Measurements from ENCODE around the gene SLIT3. TPM values are rescaled to one million over a fixed set of nuclear protein-coding genes. Genes with fewer than 3 reads are reported as not detected.

The SLIT3 gene
- total and polyA plus RNA-seq, 5 donors from 2014 or later: not detected

DNA sequence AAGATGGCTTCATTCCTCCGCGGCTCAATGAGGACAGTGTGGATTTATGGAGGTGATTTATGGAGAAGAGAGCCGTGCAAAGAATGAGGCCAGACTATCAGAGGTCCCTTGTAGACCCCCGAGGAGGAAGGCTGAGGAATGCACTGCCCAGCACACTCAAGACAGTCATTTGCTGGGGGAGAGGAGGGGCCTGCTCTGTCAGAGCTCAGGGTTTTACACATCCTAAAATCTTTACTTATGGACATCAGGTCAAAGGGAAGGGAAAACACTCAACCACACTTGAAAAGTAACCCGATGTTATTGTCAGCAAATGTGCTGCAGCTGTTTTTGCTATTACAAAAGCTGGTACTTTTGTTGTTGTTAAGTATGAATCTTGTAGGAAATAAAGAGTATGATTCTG lies 289.5 kb downstream of the SLIT3 start:
- H3K27me3 Mint-ChIP-seq: peaks cover 4% of the 10 kb centered on the region
- H3K4me3 Mint-ChIP-seq: no peak overlapping the region
- no peaks in the 10 kb centered on the region for H3K36me3 Mint-ChIP-seq
- H3K9me3 ChIP-seq (ENCODE audit: control insufficient read depth in 2 of 2, low read length in 2 of 2): no peaks in the 10 kb centered on the region
- DNase-seq (no peak), ATAC-seq (ENCODE audit: low read depth in 2 of 2) (no peak)
- no peak overlapping the region for H3K27ac Mint-ChIP-seq
- H3K4me1 ChIP-seq (ENCODE audit: control insufficient read depth, insufficient read depth, low read length, poor library complexity, severe bottlenecking): no peaks in the 10 kb centered on the region
- H3K4me3 ChIP-seq (ENCODE audit: low read depth, low read length): no peak overlapping the region
- no peaks in the 10 kb centered on the region for H3K9me3 Mint-ChIP-seq
- no peaks in the 10 kb centered on the region for H3K4me1 Mint-ChIP-seq
- H3K36me3 ChIP-seq (ENCODE audit: control insufficient read depth, insufficient read depth, low read length): no peaks in the 10 kb centered on the region
- H3K27ac ChIP-seq (ENCODE audit: insufficient read depth, low read length, poor library complexity, severe bottlenecking): no peak overlapping the region
- H3K27me3 ChIP-seq (ENCODE audit: control insufficient read depth, insufficient read depth, low read length): peaks cover 2% of the 10 kb centered on the region

DNA sequence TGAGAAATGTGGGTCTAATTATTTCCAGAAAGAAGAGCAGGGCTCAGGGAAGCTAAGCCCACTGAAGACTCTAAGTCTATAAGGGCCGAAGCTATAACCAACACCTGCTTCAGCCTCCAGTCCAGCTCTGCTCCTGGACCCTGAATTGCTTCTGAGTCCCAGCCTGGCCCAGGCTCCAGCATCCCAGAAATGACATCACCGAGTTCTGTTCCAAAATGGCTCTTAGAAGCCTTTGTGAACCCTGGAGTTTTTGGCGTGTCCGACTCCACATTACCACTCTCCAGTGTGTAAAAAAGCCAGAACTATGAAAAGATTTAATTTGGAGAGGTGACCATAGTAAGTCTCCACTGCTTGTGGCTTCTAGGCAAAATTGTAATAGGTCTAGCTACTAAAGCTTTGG lies 289.9 kb downstream of the SLIT3 start:
- Mint-ChIP-seq H3K36me3 (no peaks in the 10 kb centered on the region), H3K4me3 (no peak overlapping the region), H3K27me3 (peaks cover 4% of the 10 kb centered on the region), H3K27ac (no peak overlapping the region), H3K4me1 (no peaks in the 10 kb centered on the region), H3K9me3 (no peaks in the 10 kb centered on the region)
- no peak overlapping the region for H3K27ac ChIP-seq (ENCODE audit: insufficient read depth, low read length, poor library complexity, severe bottlenecking)
- H3K9me3 ChIP-seq (ENCODE audit: control insufficient read depth in 2 of 2, low read length in 2 of 2): no peaks in the 10 kb centered on the region
- H3K4me3 ChIP-seq (ENCODE audit: low read depth, low read length): no peak overlapping the region
- no peak for DNase-seq
- no peaks in the 10 kb centered on the region for H3K4me1 ChIP-seq (ENCODE audit: control insufficient read depth, insufficient read depth, low read length, poor library complexity, severe bottlenecking)
- H3K27me3 ChIP-seq (ENCODE audit: control insufficient read depth, insufficient read depth, low read length): peaks cover 2% of the 10 kb centered on the region
- no peaks in the 10 kb centered on the region for H3K36me3 ChIP-seq (ENCODE audit: control insufficient read depth, insufficient read depth, low read length)
- no peak for ATAC-seq (ENCODE audit: low read depth in 2 of 2)

DNA sequence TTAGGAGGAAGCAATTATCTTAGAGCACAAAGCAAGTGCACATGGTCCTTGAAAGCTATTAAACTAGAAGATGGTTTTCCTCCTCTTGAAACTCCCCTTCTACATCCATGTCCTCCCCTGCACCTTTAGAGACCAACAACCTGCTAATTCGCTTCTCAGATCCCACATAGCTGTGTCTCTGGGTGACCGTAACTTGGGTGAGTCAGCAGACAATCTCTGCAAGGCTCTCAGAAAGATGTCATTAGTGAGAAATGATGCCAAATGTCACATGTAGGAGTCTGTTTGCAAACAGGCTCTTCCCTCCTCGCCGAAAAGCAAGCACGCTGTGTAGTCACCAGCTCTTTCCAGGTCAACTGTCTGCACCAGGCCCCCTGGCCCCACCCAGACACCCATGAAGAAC lies 291.8 kb downstream of the SLIT3 start:
- DNase-seq (no peak), ATAC-seq (ENCODE audit: low read depth in 2 of 2) (no peak)
- Mint-ChIP-seq H3K27me3 (peaks cover 4% of the 10 kb centered on the region), H3K27ac (no peak overlapping the region), H3K36me3 (no peaks in the 10 kb centered on the region), H3K4me3 (no peak overlapping the region), H3K4me1 (no peaks in the 10 kb centered on the region), H3K9me3 (no peaks in the 10 kb centered on the region)
- peaks cover 2% of the 10 kb centered on the region for H3K27me3 ChIP-seq (ENCODE audit: control insufficient read depth, insufficient read depth, low read length)
- no peak overlapping the region for H3K4me3 ChIP-seq (ENCODE audit: low read depth, low read length)
- no peak overlapping the region for H3K27ac ChIP-seq (ENCODE audit: insufficient read depth, low read length, poor library complexity, severe bottlenecking)
- no peaks in the 10 kb centered on the region for H3K9me3 ChIP-seq (ENCODE audit: control insufficient read depth in 2 of 2, low read length in 2 of 2)
- no peaks in the 10 kb centered on the region for H3K4me1 ChIP-seq (ENCODE audit: control insufficient read depth, insufficient read depth, low read length, poor library complexity, severe bottlenecking)
- no peaks in the 10 kb centered on the region for H3K36me3 ChIP-seq (ENCODE audit: control insufficient read depth, insufficient read depth, low read length)

DNA sequence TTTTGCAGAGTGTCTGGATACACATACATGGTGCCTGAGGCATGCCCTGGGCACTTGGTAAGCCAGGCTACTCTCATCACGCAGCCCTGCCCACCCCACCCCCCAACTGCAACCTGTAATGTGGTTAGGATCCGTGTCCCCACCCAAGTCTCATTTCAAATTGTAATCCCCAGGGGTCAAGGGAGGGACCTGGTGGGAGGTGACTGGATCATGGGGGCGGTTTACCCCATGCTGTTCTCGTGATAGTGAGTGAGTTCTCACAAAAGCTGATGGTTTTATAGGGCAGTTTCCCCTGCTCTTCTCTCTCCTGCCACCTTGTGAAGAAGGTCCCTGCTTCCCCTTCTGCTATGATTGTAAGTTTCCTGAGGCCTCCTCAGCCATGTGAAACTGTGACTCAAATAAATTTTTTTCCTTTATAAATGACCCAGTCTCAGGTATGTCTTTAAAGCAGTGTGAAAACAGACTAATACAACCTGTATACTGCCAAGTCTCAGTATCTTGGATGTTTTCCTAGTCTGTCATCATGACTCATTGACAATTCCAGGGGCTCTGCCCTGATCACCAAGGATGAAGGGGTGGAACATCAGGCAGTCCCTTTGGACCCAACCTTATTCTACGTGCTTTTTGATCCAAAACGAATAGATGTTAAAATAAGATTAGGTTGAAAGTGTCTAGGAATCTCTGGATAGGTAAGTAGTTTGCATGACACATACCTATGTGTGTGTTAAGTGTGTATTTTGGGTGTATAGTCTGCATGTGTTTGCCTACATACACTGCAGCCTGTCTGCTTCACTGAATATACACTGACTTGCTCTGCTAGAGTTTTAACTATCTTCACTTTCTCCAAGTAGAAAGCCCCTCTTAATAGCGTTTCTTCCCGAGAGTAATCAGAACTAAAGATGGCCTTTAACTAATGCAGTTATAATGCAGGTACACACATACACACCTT lies 293.8 kb downstream of the SLIT3 start:
- H3K4me1 ChIP-seq (ENCODE audit: control insufficient read depth, insufficient read depth, low read length, poor library complexity, severe bottlenecking): no peaks in the 10 kb centered on the region
- Mint-ChIP-seq H3K9me3 (no peaks in the 10 kb centered on the region), H3K4me1 (no peaks in the 10 kb centered on the region), H3K27ac (no peak overlapping the region), H3K4me3 (no peak overlapping the region), H3K27me3 (peaks cover 4% of the 10 kb centered on the region), H3K36me3 (no peaks in the 10 kb centered on the region)
- no peak overlapping the region for H3K27ac ChIP-seq (ENCODE audit: insufficient read depth, low read length, poor library complexity, severe bottlenecking)
- no peak for DNase-seq
- H3K27me3 ChIP-seq (ENCODE audit: control insufficient read depth, insufficient read depth, low read length): peaks cover 4% of the 10 kb centered on the region
- no peaks in the 10 kb centered on the region for H3K9me3 ChIP-seq (ENCODE audit: control insufficient read depth in 2 of 2, low read length in 2 of 2)
- no peak for ATAC-seq (ENCODE audit: low read depth in 2 of 2)
- H3K4me3 ChIP-seq (ENCODE audit: low read depth, low read length): no peak overlapping the region
- H3K36me3 ChIP-seq (ENCODE audit: control insufficient read depth, insufficient read depth, low read length): no peaks in the 10 kb centered on the region

DNA sequence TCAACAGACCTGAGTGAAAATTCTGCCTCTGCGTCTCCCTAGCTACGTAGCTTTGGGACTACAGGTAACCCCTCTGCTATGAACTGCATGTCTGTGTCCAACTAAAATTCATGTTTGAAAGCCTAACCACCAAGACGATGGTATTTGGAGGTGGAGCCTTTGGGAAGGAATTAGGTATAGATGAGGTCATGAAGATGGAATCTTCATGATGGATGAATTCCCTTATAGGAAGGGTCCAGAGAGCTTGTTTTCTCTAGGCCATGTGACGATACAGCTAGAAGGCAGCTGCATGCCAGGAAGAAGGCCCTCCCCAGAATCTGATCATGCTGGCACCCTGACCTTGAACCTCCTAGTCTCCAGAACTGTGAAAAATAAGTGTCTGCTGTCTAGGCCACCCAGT lies 296.4 kb downstream of the SLIT3 start:
- DNase-seq: no peak
- H3K4me3 Mint-ChIP-seq: no peak overlapping the region
- no peaks in the 10 kb centered on the region for H3K36me3 Mint-ChIP-seq
- H3K9me3 Mint-ChIP-seq: peaks cover 0 to 1% (median 0%) of the 10 kb centered on the region in 7 donors
- Histone ChIP-seq H3K36me3 (ENCODE audit: control insufficient read depth, insufficient read depth, low read length) (no peaks in the 10 kb centered on the region), H3K4me1 (ENCODE audit: control insufficient read depth, insufficient read depth, low read length, poor library complexity, severe bottlenecking) (no peaks in the 10 kb centered on the region), H3K4me3 (ENCODE audit: low read depth, low read length) (no peak overlapping the region), H3K27ac (ENCODE audit: insufficient read depth, low read length, poor library complexity, severe bottlenecking) (no peak overlapping the region), H3K27me3 (ENCODE audit: control insufficient read depth, insufficient read depth, low read length) (peaks cover 5% of the 10 kb centered on the region), H3K9me3 (ENCODE audit: control insufficient read depth in 2 of 2, low read length in 2 of 2) (no peaks in the 10 kb centered on the region)
- H3K27ac Mint-ChIP-seq: no peak overlapping the region
- H3K27me3 Mint-ChIP-seq: peaks cover 4% of the 10 kb centered on the region
- H3K4me1 Mint-ChIP-seq: no peaks in the 10 kb centered on the region
- ATAC-seq (ENCODE audit: low read depth in 2 of 2): no peak

DNA sequence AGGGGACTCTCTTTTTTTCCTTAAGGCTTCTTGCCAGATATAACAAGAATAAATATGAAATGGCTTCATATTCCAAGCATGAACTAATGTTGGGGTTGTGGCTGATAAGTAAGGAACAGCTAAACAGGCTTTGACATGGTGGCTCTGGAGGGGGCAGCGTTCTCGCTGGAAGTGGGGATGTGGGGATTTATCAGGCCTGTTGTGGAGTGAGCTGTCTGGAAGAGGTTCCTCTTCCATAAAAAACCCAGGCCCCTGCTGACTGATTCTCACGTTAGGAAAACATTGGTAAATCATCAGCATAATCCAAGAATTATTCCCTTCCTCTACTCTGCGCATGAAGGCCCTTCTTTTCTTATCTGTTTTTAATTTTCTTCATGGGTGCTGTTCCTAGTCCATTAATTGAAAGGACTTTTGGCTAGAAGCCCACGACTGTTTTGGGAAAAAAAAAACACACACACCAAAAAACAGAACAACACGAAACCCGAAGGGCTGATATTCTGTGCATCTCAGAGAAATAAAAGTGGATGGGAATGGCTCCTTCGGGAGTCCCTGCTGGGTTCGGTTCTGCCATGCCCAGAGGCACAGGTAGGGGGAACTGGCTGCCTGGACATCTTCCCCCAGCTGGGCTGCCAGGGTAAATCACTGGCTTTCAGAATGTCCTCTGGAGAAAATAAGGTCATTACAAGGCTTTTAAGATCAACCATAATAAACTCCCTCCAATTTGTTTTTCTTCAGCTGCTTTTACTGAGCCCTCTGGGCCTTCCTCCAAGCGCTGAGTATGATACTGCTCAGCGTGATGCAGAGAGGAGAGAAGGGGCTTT lies 297.0 kb downstream of the SLIT3 start:
- no peaks in the 10 kb centered on the region for H3K36me3 ChIP-seq (ENCODE audit: control insufficient read depth, insufficient read depth, low read length)
- Mint-ChIP-seq H3K4me1 (no peaks in the 10 kb centered on the region), H3K27ac (no peak overlapping the region), H3K4me3 (no peak overlapping the region), H3K27me3 (peaks cover 4% of the 10 kb centered on the region), H3K36me3 (no peaks in the 10 kb centered on the region), H3K9me3 (peaks cover 0 to 1% (median 0%) of the 10 kb centered on the region in 7 donors)
- ATAC-seq (ENCODE audit: low read depth in 2 of 2) (no peak), DNase-seq (no peak)
- no peaks in the 10 kb centered on the region for H3K9me3 ChIP-seq (ENCODE audit: control insufficient read depth in 2 of 2, low read length in 2 of 2)
- peaks cover 5% of the 10 kb centered on the region for H3K27me3 ChIP-seq (ENCODE audit: control insufficient read depth, insufficient read depth, low read length)
- H3K4me1 ChIP-seq (ENCODE audit: control insufficient read depth, insufficient read depth, low read length, poor library complexity, severe bottlenecking): no peaks in the 10 kb centered on the region
- H3K4me3 ChIP-seq (ENCODE audit: low read depth, low read length): no peak overlapping the region
- H3K27ac ChIP-seq (ENCODE audit: insufficient read depth, low read length, poor library complexity, severe bottlenecking): no peak overlapping the region

DNA sequence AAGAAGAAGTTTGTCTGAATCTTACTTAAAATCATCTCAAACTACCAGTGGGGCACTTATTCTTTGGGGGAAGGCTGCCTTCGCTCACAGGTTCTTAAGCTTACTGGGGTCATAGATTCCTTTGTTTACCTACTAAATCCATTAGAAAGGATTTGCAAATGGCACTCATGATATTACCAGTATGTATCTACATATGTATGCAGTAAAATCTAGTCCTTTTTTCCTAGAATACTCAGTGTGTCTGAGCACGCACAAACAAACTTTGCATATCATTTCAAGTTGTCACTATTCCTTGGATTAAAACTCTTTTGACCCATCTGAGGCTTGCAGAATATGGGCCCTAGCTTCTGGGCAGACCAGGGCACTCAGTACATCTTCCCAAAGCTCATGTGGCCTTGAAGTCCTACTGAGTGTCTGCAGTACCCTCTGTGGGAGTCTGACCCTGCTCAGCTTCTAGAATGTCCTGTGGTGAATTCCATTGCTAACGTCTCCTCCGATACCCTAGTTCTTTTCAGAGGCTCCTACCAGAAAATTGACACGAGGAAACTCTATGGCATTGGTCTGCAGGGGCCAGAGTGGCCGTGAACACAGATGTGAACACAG lies 297.9 kb downstream of the SLIT3 start:
- H3K9me3 Mint-ChIP-seq: peaks cover 0 to 1% (median 0%) of the 10 kb centered on the region in 7 donors
- no peaks in the 10 kb centered on the region for H3K4me1 Mint-ChIP-seq
- no peak overlapping the region for H3K27ac Mint-ChIP-seq
- ATAC-seq (ENCODE audit: low read depth in 2 of 2) (no peak), DNase-seq (no peak)
- H3K4me3 ChIP-seq (ENCODE audit: low read depth, low read length): no peak overlapping the region
- no peaks in the 10 kb centered on the region for H3K9me3 ChIP-seq (ENCODE audit: control insufficient read depth in 2 of 2, low read length in 2 of 2)
- H3K27me3 ChIP-seq (ENCODE audit: control insufficient read depth, insufficient read depth, low read length): peaks cover 5% of the 10 kb centered on the region
- no peak overlapping the region for H3K27ac ChIP-seq (ENCODE audit: insufficient read depth, low read length, poor library complexity, severe bottlenecking)
- no peaks in the 10 kb centered on the region for H3K36me3 Mint-ChIP-seq
- no peaks in the 10 kb centered on the region for H3K4me1 ChIP-seq (ENCODE audit: control insufficient read depth, insufficient read depth, low read length, poor library complexity, severe bottlenecking)
- H3K4me3 Mint-ChIP-seq: no peak overlapping the region
- no peaks in the 10 kb centered on the region for H3K36me3 ChIP-seq (ENCODE audit: control insufficient read depth, insufficient read depth, low read length)
- H3K27me3 Mint-ChIP-seq: peaks cover 4% of the 10 kb centered on the region

All from CD4-positive, CD25-positive, alpha-beta regulatory T cell (primary cell).